ENCODE data around the gene OSM.

GRCh38 chr22:30286331-30286730, 19.7 kb upstream of the OSM start:
- TF ChIP-seq POLR2AphosphoS5 (IDR thresholded peaks at IDR 0.05), result no peak
- no peak for TF ChIP-seq EP300 (IDR thresholded peaks at IDR 0.05)

All from gastroesophageal sphincter (tissue), 2 donors.